Measurements from ENCODE around the gene TBC1D12.

- TF ChIP-seq CTCF (IDR thresholded peaks at IDR 0.05), result no peak
- no peak for TF ChIP-seq EZH2phosphoT487 (IDR thresholded peaks at IDR 0.05)
These were observed 37.8 kb downstream of the TBC1D12 start for GRCh38 chr10:94440096-94440495.

Measured in neural progenitor cell (in vitro differentiated cells).